Measurements from ENCODE around the gene SOX15. TPM values are rescaled to one million over a fixed set of nuclear protein-coding genes. Genes with fewer than 3 reads are reported as not detected.
A peak's percentile ranks its signal among the peaks of the same experiment; 100 is the strongest.

Gene SOX15
- total and polyA plus RNA-seq, 2 of the 13 experiments (the other 11 are each of a cell fraction or from before 2014, with no cell fraction given), result 0.07 to 0.18 TPM

DNA sequence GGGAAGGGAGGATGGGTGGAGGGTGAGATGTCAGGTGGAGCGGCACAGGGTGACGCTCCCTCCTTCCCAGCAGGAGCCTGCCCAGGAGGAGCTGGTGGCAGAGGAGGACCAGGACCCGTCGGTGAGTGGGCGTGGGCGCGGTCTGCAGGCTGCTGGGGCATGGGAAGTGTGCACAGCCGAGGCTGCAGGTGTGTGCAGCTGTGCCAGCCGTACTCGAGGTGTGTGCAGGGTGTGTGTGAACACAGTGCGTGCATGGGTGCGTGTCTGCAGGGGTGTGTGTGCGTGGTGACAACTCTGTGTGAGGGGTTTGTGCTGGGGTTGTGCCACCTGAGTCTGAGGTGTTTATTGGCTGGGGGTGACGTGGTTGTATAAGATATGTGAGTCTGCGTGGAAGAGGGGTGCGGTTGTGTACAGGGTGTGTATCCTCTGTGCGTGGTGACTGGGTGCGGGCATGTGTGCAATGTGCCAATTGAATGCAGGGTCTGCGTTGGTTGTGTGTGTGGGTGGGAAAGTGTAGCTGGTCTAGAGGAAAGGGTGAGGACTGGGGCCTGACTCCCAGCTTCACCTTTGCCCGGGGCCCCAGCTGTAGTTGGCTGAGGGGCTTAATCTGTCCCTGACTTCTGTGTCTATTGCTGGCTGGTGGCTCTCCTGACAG, 40.4 kb downstream of the SOX15 start (continued):
- TF ChIP-seq, protein P1, sequence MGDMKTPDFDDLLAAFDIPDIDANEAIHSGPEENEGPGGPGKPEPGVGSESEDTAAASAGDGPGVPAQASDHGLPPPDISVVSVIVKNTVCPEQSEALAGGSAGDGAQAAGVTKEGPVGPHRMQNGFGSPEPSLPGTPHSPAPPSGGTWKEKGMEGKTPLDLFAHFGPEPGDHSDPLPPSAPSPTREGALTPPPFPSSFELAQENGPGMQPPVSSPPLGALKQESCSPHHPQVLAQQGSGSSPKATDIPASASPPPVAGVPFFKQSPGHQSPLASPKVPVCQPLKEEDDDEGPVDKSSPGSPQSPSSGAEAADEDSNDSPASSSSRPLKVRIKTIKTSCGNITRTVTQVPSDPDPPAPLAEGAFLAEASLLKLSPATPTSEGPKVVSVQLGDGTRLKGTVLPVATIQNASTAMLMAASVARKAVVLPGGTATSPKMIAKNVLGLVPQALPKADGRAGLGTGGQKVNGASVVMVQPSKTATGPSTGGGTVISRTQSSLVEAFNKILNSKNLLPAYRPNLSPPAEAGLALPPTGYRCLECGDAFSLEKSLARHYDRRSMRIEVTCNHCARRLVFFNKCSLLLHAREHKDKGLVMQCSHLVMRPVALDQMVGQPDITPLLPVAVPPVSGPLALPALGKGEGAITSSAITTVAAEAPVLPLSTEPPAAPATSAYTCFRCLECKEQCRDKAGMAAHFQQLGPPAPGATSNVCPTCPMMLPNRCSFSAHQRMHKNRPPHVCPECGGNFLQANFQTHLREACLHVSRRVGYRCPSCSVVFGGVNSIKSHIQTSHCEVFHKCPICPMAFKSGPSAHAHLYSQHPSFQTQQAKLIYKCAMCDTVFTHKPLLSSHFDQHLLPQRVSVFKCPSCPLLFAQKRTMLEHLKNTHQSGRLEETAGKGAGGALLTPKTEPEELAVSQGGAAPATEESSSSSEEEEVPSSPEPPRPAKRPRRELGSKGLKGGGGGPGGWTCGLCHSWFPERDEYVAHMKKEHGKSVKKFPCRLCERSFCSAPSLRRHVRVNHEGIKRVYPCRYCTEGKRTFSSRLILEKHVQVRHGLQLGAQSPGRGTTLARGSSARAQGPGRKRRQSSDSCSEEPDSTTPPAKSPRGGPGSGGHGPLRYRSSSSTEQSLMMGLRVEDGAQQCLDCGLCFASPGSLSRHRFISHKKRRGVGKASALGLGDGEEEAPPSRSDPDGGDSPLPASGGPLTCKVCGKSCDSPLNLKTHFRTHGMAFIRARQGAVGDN (CRISPR knock-in tag; IDR thresholded peaks at IDR 0.05), result peak; percentile 50; the same call in 1 of the 2 replicates
- TF ChIP-seq, protein P2, sequence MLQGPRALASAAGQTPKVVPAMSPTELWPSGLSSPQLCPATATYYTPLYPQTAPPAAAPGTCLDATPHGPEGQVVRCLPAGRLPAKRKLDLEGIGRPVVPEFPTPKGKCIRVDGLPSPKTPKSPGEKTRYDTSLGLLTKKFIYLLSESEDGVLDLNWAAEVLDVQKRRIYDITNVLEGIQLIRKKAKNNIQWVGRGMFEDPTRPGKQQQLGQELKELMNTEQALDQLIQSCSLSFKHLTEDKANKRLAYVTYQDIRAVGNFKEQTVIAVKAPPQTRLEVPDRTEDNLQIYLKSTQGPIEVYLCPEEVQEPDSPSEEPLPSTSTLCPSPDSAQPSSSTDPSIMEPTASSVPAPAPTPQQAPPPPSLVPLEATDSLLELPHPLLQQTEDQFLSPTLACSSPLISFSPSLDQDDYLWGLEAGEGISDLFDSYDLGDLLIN (CRISPR knock-in tag; IDR thresholded peaks at IDR 0.05; ENCODE audit: borderline replicate concordance), result no peak
- TF ChIP-seq HHEX (CRISPR knock-in tag; IDR thresholded peaks at IDR 0.05) (no peak), HES4 (CRISPR knock-in tag; IDR thresholded peaks at IDR 0.05; ENCODE audit: borderline replicate concordance) (peak; percentile 52; the same call in 1 of the 2 replicates), TBX3 (IDR thresholded peaks at IDR 0.05; ENCODE audit: borderline replicate concordance) (no peak), HNRNPL (IDR thresholded peaks at IDR 0.05; ENCODE audit: low read depth, low read length) (peak; percentile 89), MTA1 (CRISPR knock-in tag; IDR thresholded peaks at IDR 0.05; ENCODE audit: borderline replicate concordance) (no peak), DNMT3B (CRISPR knock-in tag; conservative IDR thresholded peaks at IDR 0.05) (no peak)
- TF ChIP-seq, protein P3, sequence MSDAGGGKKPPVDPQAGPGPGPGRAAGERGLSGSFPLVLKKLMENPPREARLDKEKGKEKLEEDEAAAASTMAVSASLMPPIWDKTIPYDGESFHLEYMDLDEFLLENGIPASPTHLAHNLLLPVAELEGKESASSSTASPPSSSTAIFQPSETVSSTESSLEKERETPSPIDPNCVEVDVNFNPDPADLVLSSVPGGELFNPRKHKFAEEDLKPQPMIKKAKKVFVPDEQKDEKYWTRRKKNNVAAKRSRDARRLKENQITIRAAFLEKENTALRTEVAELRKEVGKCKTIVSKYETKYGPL (CRISPR knock-in tag; IDR thresholded peaks at IDR 0.05), result no peak
- TF ChIP-seq, protein P4, sequence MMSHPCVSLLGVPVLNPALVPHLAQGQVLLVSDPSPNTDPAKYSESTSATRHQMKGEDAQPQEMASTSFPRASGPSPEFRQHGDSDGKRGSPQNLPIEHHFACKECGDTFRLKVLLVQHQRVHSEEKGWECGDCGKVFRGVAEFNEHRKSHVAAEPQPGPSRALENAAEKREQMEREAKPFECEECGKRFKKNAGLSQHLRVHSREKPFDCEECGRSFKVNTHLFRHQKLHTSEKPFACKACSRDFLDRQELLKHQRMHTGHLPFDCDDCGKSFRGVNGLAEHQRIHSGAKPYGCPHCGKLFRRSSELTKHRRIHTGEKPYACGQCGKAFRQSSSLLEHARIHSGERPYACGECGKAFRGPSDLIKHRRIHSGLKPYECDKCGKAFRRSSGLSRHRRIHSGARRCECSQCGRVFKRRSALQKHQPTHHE (CRISPR knock-in tag; IDR thresholded peaks at IDR 0.05; ENCODE audit: borderline replicate concordance), result no peak
- TF ChIP-seq, protein P5, sequence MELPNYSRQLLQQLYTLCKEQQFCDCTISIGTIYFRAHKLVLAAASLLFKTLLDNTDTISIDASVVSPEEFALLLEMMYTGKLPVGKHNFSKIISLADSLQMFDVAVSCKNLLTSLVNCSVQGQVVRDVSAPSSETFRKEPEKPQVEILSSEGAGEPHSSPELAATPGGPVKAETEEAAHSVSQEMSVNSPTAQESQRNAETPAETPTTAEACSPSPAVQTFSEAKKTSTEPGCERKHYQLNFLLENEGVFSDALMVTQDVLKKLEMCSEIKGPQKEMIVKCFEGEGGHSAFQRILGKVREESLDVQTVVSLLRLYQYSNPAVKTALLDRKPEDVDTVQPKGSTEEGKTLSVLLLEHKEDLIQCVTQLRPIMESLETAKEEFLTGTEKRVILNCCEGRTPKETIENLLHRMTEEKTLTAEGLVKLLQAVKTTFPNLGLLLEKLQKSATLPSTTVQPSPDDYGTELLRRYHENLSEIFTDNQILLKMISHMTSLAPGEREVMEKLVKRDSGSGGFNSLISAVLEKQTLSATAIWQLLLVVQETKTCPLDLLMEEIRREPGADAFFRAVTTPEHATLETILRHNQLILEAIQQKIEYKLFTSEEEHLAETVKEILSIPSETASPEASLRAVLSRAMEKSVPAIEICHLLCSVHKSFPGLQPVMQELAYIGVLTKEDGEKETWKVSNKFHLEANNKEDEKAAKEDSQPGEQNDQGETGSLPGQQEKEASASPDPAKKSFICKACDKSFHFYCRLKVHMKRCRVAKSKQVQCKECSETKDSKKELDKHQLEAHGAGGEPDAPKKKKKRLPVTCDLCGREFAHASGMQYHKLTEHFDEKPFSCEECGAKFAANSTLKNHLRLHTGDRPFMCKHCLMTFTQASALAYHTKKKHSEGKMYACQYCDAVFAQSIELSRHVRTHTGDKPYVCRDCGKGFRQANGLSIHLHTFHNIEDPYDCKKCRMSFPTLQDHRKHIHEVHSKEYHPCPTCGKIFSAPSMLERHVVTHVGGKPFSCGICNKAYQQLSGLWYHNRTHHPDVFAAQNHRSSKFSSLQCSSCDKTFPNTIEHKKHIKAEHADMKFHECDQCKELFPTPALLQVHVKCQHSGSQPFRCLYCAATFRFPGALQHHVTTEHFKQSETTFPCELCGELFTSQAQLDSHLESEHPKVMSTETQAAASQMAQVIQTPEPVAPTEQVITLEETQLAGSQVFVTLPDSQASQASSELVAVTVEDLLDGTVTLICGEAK (IDR thresholded peaks at IDR 0.05), result no peak
- TF ChIP-seq, protein P5 (CRISPR knock-in tag; IDR thresholded peaks at IDR 0.05), result 0 out of 2 replicates have a peak, but pooled peaks have one; percentile 17

All from HepG2 (cell line).